ENCODE measurements around the gene MAP3K13.

DNA sequence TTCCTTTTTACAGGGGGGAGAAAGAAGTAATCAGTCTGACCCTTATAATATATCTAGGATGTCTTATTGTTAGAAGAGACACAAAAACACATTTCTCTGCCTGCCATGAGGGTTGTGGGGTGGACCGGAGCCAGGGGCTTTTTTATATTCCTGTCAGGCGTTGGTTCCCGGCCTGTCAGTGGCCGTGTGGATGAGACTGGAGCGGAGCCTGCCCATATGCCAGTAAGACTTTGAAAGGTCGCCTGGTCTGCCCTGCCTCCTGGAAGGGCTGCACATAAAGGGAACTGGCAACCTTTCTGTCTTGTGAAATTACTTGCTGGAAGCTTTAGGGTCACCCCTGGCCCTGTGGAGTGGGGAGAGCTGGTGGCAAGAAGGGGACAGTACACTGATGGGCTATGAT, 34.7 kb downstream of the MAP3K13 start:
- TF ChIP-seq CTCF (IDR thresholded peaks at IDR 0.05) (no peak), POLR2A (IDR thresholded peaks at IDR 0.05) (no peak)

All from testis (tissue), 2 donors.